Activated CD8-positive, alpha-beta T cell treated with anti-CD3 and anti-CD28 coated beads, Interleukin-2, amount 10 ng/mL, durations not matched to agents 7 days and 5 days (primary cell): Measurements from ENCODE around the gene ITGA11. TPM values are rescaled to one million over a fixed set of nuclear protein-coding genes. Genes with fewer than 3 reads are reported as not detected.

Experiments
- ATAC-seq: fragments of 150-1000 bp; cut with Tn5 transposase; one replicate; pipeline ENCODE4 v1.10.0; 2021; ENCODE audit warnings: moderate library complexity
- CTCF ChIA-PET: fragments of 350-600 bp; sonication (Branson Sonifier 250); formaldehyde crosslinking; loops from one replicate; lab custom pipeline; 2021; ENCODE audit warnings: antibody characterized with exemption; lab: Charles Lee
- POLR2A ChIA-PET: fragments of 350-600 bp; sonication (Branson Sonifier 250); formaldehyde crosslinking; loops from one replicate; lab custom pipeline; 2021; ENCODE audit warnings: antibody characterized with exemption; lab: Charles Lee
- DNase-seq: peaks from one replicate; pipeline ENCODE4 v3.0.0-alpha.2; 2020
- H3K27ac Mint-ChIP-seq: one replicate; pipeline ENCODE4 v1.8.0; 2021; ENCODE audit warnings: mild to moderate bottlenecking, mixed read lengths
- H3K27me3 Mint-ChIP-seq: one replicate; pipeline ENCODE4 v1.8.0; 2021; ENCODE audit warnings: low read depth, mixed read lengths
- H3K36me3 Mint-ChIP-seq: one replicate; pipeline ENCODE4 v1.8.0; 2021; ENCODE audit warnings: low read depth, mixed read lengths
- H3K4me1 Mint-ChIP-seq: one replicate; pipeline ENCODE4 v1.8.0; 2021; ENCODE audit warnings: low read depth, mixed read lengths
- H3K4me3 Mint-ChIP-seq: one replicate; pipeline ENCODE4 v1.8.0; 2021; ENCODE audit warnings: mild to moderate bottlenecking, mixed read lengths
- H3K9me3 Mint-ChIP-seq: one replicate; pipeline ENCODE4 v1.8.0; 2022; ENCODE audit warnings: mixed read lengths; ENCODE audit not compliant: insufficient read depth
- total RNA-seq, 2 experiments: library from RNA; stranded (reverse); gene quantifications; one replicate each; pipeline ENCODE4 v1.2.3, GENCODE V29; 2021

Gene ITGA11
- total RNA-seq, 2 experiments from 2014 or later, result 0.18 to 0.39 TPM

DNA sequence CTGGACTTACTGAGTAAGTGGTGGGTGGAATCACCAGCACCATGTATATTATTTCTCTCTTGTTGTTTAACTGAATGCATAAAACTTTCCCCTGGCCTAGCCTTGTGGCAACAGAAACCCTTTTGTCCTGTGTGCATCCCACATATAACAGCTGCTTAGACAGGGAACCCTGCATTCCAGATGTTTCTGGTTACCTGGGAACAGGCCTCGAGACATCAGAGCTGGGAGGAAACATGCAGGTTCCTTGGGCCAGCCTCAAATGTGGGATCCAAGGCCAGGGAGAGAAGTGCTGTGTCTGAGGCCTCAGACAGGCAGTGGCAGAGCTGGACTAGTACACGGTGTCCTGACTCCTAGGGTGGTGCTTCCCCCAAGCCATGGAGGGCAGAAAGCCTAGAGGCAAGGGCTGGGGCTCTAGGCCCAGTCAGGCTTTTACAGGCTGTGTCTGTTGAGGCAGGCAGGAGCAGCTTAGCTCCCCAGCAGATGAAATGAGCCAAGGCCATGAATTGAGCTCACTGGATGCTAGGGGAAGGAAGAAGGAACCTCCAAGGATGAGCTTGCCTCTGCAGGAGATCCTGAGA is 57.7 kb downstream of the ITGA11 start:
- Mint-ChIP-seq H3K36me3 (no peaks in the 10 kb centered on the region), H3K9me3 (no peaks in the 10 kb centered on the region), H3K27ac (no peak overlapping the region), H3K4me3 (no peak overlapping the region), H3K27me3 (no peaks in the 10 kb centered on the region), H3K4me1 (peaks cover 7% of the 10 kb centered on the region)
- DNase-seq (no peak), ATAC-seq (no peak)
- POLR2A ChIA-PET, result no interaction called here
- CTCF ChIA-PET, result interaction anchor here (1.2 to 2.2 kb wide), 2 partner anchors 68 to 121 kb away, joined by 3 to 12 read pairs; no protein-coding TSS in a partner anchor

DNA sequence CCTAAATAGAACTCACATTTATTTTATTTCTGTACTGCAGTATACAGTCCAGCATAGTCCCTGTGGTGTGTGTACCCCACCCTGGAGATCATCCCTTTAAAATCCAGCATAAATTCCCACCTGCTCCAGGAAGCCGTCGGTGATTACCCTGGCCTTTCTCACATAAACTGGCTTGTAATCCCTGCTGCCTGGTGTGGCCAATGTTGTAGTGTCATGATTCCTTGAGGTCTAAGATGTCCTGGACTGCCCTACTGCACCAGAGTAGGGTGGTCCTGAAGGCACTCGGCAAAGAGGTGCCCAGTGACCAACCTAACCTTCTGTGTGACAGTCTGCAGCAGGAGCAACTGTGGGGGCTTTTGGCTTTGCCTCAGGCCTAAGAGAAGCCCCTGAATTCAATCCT is 58.9 kb downstream of the ITGA11 start:
- DNase-seq (no peak), ATAC-seq (no peak)
- ChIA-PET CTCF (interaction anchor here (0.9 to 2.2 kb wide), 2 partner anchors 45 to 67 kb away, joined by 3 to 12 read pairs; no protein-coding TSS in a partner anchor), POLR2A (no interaction called here)
- Mint-ChIP-seq H3K36me3 (no peaks in the 10 kb centered on the region), H3K27ac (no peak overlapping the region), H3K9me3 (no peaks in the 10 kb centered on the region), H3K27me3 (no peaks in the 10 kb centered on the region), H3K4me1 (no peaks in the 10 kb centered on the region), H3K4me3 (no peak overlapping the region)

DNA sequence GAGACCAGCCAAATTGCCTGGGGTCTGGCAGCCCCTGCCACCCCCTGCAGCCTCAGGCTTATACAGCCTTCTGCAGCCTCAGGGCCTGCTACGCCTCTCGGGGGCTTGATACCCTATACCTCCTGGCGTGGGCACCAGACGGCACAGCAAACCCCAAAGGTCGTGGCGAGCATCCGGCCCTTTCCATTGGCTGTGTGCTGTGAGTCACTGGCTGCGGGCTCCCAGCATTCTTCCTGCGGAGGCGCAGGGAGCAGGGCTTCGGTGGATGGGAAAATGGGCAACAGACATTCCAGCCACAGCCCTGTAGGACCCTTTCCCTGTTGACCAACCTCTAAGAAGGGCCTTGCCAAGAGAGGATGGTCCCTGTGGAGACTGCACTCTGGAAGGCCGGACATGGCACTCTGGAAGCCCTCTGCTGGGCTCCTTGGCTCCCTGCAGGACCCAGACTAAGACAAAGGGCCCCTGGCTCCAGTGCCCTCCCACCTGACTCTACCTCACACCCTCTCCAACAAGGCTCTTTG is 59.6 kb downstream of the ITGA11 start:
- ChIA-PET POLR2A (no interaction called here), CTCF (interaction anchor here (0.7 kb wide), 1 partner anchor 10 kb away, joined by 3 read pairs; no protein-coding TSS in a partner anchor)
- Mint-ChIP-seq H3K27me3 (peaks cover 2% of the 10 kb centered on the region), H3K9me3 (no peaks in the 10 kb centered on the region), H3K36me3 (no peaks in the 10 kb centered on the region), H3K4me1 (no peaks in the 10 kb centered on the region), H3K27ac (no peak overlapping the region), H3K4me3 (no peak overlapping the region)
- ATAC-seq (no peak), DNase-seq (no peak)

DNA sequence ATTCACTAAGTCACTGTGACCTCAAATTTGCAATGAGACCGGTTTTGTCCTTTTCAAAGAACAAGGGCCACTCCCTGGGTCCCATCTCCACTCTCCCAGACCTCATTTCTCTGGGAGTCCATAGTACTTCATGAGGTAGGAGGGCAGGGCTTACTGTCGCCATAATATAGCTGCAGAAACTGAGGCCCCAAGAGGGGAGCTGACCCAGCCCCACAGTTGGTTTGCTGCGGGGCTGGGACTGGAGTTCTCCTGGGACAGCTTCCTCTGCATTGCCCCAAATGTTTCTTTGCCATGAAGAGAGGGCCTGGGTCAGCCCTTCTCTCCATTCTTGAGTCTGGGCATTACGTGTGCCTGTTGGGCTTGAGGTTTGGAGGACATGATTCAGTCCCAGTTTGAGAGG is 60.1 kb downstream of the ITGA11 start:
- no peaks in the 10 kb centered on the region for H3K36me3 Mint-ChIP-seq
- ATAC-seq, result no peak
- H3K4me1 Mint-ChIP-seq, result no peaks in the 10 kb centered on the region
- no peak for DNase-seq
- peaks cover 6% of the 10 kb centered on the region for H3K27me3 Mint-ChIP-seq
- CTCF ChIA-PET, result interaction anchor here (0.7 kb wide), 1 partner anchor 10 kb away, joined by 3 read pairs; no protein-coding TSS in a partner anchor
- POLR2A ChIA-PET, result no interaction called here
- H3K9me3 Mint-ChIP-seq, result no peaks in the 10 kb centered on the region
- no peak overlapping the region for H3K4me3 Mint-ChIP-seq
- no peak overlapping the region for H3K27ac Mint-ChIP-seq

DNA sequence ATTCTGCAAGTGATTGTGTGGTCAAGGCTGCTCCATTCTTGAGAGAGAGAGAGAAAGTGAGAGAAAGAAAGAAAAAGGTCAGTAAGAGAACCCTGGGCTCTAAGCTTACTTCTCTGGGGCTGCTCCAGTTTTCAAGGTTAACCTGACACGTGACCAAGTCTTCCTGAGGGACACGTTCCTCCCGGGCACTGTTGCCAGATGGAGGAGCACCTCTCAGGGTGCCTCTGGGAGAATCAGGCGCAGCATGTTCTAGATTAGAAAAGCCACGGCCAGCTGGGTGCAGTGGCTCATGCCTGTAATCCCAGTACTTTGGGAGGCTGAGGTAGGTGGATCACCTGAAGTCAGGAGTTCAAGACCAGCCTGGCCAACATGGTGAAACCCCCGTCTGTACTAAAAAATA is 60.8 kb downstream of the ITGA11 start:
- no peak for ATAC-seq
- Mint-ChIP-seq H3K36me3 (no peaks in the 10 kb centered on the region), H3K9me3 (no peaks in the 10 kb centered on the region), H3K27ac (no peak overlapping the region), H3K27me3 (peaks cover 6% of the 10 kb centered on the region), H3K4me1 (no peaks in the 10 kb centered on the region), H3K4me3 (no peak overlapping the region)
- DNase-seq, result no peak
- POLR2A ChIA-PET, result no interaction called here
- CTCF ChIA-PET, result interaction anchor here (1.3 kb wide), 2 partner anchors 65 to 118 kb away, joined by 3 to 4 read pairs; no protein-coding TSS in a partner anchor

DNA sequence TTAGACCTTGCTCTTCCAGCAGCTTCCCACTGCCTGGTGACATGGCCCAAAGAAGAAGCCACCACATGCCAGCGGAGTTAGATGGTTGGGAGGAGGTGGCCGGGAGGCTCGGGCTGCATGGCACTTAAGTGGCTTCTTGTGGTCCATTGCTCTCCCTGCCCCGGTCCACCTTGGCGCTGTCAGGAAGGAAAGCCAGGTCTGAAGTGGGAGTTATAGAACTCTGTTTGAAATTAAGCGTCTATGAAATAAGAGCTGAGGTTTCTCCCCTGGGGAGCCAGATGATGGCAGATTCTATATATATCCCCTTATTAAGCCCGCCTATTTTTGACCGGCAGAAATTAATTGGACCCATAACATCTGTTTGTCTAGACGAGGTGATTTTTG is 61.2 kb downstream of the ITGA11 start:
- Mint-ChIP-seq H3K27me3 (peaks cover 6% of the 10 kb centered on the region), H3K9me3 (no peaks in the 10 kb centered on the region), H3K4me1 (peaks cover 2% of the 10 kb centered on the region), H3K27ac (no peak overlapping the region), H3K4me3 (no peak overlapping the region), H3K36me3 (no peaks in the 10 kb centered on the region)
- no peak for DNase-seq
- ATAC-seq, result no peak
- ChIA-PET POLR2A (no interaction called here), CTCF (interaction anchor here (1.3 kb wide), 2 partner anchors 64 to 118 kb away, joined by 3 to 4 read pairs; no protein-coding TSS in a partner anchor)

DNA sequence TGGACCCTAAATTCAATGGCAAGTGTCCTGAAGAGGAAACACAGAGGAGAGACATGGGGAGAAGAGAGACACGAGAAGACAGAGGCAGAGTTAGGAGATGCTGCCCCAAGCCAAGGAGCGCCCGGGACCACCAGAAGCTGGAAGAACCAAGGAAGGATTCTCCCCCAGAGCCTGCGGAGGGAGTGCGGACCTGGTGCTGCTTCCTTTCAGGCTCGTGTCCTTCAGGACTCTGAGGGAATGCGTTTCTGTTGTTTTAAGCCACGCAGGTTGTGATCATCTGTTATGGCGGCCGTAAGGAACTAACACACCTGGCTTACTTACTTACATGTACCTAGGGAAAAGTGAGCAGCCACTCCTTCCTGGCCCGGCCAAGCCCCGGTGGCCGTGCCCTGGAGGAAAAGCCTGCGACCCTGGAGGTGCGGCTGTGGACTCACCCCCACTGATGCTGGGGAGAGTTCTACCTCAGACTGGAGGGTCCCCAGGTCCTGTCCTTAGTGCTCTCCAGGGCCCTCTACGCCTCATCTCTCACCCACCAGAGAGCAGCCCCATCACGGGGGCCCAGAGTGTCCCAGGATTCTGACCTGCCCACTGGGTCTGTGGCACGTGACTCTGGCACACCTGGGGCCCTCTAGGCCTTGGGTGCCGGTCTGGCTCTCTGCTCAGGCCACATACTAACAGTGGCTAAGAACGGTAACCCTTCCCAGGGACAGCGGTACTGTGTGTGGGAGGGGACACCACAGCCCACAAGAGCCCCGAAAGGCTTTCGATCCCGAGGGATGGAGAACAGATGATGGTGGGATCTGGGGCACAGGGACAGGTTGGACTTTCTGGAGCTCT is 61.8 kb downstream of the ITGA11 start:
- CTCF ChIA-PET, result interaction anchor here (1.0 to 1.3 kb wide), 3 partner anchors 9 to 117 kb away, joined by 3 to 4 read pairs (median 3); no protein-coding TSS in a partner anchor
- peaks cover 6% of the 10 kb centered on the region for H3K27me3 Mint-ChIP-seq
- no peak for DNase-seq
- H3K27ac Mint-ChIP-seq, result no peak overlapping the region
- no peak overlapping the region for H3K4me3 Mint-ChIP-seq
- no peaks in the 10 kb centered on the region for H3K36me3 Mint-ChIP-seq
- H3K9me3 Mint-ChIP-seq, result no peaks in the 10 kb centered on the region
- POLR2A ChIA-PET, result no interaction called here
- no peak for ATAC-seq
- H3K4me1 Mint-ChIP-seq, result peaks cover 7% of the 10 kb centered on the region

DNA sequence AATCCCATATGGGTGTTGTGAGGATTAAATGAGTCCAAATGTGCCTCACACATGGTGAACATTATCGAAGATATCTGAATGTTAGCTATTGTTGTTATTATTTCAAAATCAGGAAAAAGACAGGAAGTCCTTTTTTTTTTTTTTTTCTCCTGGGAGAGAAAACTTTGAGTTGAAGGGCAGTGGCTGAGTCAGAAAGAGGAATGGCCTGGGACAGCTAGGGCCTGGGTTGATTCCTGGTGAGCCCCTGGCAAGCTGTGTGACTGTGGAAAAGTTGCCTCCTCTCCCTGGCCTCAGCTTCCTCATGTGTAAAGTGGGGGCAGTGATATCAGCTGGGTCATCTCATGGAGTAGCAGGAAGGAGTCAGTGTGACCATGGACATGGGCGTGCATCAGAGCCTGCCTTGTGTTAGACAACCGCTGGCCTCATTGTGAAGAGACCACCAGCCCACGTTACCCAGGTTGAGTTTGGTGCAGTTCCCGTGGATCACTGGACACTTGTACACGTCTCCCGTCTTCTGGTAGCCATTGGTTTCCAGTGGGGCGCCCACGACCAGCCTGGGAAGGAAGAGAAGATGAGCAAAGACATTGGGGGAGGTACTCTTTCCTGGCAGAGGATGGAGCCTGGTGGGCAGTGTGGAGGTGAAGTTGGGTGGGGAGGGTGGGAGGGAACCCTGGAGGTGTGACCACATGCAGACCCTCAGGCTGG is 63.1 kb downstream of the ITGA11 start:
- peaks cover 12% of the 10 kb centered on the region for H3K4me1 Mint-ChIP-seq
- H3K27me3 Mint-ChIP-seq, result peaks cover 6% of the 10 kb centered on the region
- no peak for ATAC-seq
- H3K4me3 Mint-ChIP-seq, result no peak overlapping the region
- DNase-seq, result no peak
- H3K27ac Mint-ChIP-seq, result no peak overlapping the region
- no peaks in the 10 kb centered on the region for H3K36me3 Mint-ChIP-seq
- no peaks in the 10 kb centered on the region for H3K9me3 Mint-ChIP-seq
- ChIA-PET CTCF (interaction anchor here (1.0 to 1.4 kb wide), 3 partner anchors 10 to 62 kb away, joined by 3 to 5 read pairs (median 4); no protein-coding TSS in a partner anchor), POLR2A (no interaction called here)

DNA sequence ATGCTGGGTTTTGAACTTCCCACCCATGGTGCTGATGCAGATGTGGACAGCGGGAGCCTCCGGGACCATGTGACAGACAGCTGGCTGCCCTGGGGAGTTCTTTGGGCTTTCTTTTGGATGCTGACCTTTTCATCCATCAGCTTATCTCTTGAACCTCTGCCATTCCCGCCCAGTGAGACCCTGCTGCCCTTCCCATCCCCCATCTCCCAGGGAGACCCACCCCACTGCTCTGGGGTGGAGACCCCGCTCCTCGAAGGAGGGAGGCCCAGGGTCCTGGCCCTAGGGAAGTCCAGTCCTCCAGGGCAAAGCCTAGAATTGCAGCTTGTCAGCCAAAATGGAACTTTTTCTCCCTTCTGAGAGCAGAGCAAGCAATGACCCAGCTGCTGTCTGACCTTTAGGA is 64.0 kb downstream of the ITGA11 start:
- Mint-ChIP-seq H3K36me3 (no peaks in the 10 kb centered on the region), H3K27me3 (peaks cover 6% of the 10 kb centered on the region), H3K4me3 (no peak overlapping the region), H3K4me1 (peaks cover 12% of the 10 kb centered on the region), H3K27ac (no peak overlapping the region), H3K9me3 (no peaks in the 10 kb centered on the region)
- ChIA-PET POLR2A (no interaction called here), CTCF (interaction anchor here (1.0 to 1.4 kb wide), 2 partner anchors 12 to 61 kb away, joined by 4 to 5 read pairs; no protein-coding TSS in a partner anchor)
- DNase-seq (no peak), ATAC-seq (no peak)

DNA sequence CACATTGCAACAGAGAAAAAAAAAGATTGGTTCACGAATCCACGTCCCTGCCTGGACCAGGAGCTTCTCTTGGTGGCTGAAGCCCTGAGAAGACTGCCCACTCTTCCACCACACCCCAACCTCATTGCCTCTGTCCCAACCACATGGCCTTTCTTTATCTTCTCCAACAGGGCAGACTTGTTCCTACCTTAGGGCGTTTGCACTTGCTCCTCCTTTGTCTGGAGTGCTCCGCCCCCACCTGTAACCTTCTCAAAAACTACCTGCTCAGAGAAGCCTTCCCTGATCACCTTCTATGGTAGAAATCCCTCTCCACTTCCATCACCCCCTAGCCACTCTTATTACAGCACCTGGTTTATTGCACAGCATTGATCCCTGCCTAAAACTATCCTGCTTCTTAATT is 64.7 kb downstream of the ITGA11 start:
- CTCF ChIA-PET, result no interaction called here
- Mint-ChIP-seq H3K27me3 (peaks cover 6% of the 10 kb centered on the region), H3K27ac (no peak overlapping the region), H3K4me1 (peaks cover 12% of the 10 kb centered on the region), H3K4me3 (no peak overlapping the region), H3K36me3 (no peaks in the 10 kb centered on the region), H3K9me3 (no peaks in the 10 kb centered on the region)
- DNase-seq (no peak), ATAC-seq (no peak)
- POLR2A ChIA-PET, result no interaction called here

DNA sequence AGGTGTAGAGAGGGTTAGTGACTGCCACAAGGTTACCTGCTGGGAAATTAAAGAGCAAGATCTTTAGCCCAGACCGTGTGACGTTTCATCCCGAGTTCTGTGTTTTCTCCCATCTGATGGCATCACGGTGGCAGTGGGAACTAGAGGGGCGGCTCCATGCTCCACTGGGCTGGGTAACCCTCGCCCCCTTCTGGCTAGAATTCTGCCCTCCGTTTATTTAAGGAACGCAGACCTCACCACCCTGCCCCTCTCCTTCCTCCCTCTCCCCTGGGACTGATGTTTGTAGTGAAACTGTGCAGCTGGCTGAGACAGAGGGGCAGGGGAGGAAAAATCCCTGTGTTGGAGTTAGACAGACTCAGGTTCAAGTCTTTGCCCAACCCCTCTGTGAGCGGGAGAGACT is 65.6 kb downstream of the ITGA11 start:
- Mint-ChIP-seq H3K27ac (no peak overlapping the region), H3K9me3 (no peaks in the 10 kb centered on the region), H3K4me1 (peaks cover 12% of the 10 kb centered on the region), H3K4me3 (no peak overlapping the region), H3K36me3 (no peaks in the 10 kb centered on the region), H3K27me3 (peaks cover 6% of the 10 kb centered on the region)
- no peak for DNase-seq
- ChIA-PET POLR2A (no interaction called here), CTCF (no interaction called here)
- ATAC-seq, result no peak
